Ovary (tissue), 9 donors: Measurements from ENCODE around the gene SLC22A23. TPM values are rescaled to one million over a fixed set of nuclear protein-coding genes. Genes with fewer than 3 reads are reported as not detected.

Experiments
- DNase-seq, 5 donors: peaks; one replicate each; pipeline ENCODE4 v3.0.0-alpha.2; 2019 to 2020
- H3K27ac ChIP-seq, 2 donors: fragments of 200-600 bp; one replicate each; pipeline versions ENCODE4 v1.5.1 to v1.8.0; 2019 to 2022
- H3K27me3 ChIP-seq: fragments of 200-600 bp; one replicate; pipeline ENCODE4 v1.8.0; 2022
- H3K36me3 ChIP-seq: fragments of 200-600 bp; sonication (generic); one replicate; pipeline ENCODE4 v1.5.1; 2019
- H3K4me1 ChIP-seq: one replicate; pipeline ENCODE4 v1.8.1; 2013; ENCODE audit warnings: mild to moderate bottlenecking, moderate library complexity; ENCODE audit not compliant: insufficient read depth
- H3K4me3 ChIP-seq: fragments of 200-600 bp; sonication (generic); one replicate; pipeline ENCODE4 v1.5.1; 2017
- H3K9me3 ChIP-seq, 2 donors: fragments of 200-600 bp in 1 of 2; sonication (generic) in 1 of 2; one replicate each; pipeline versions ENCODE4 v1.5.1 to v1.8.1; 2013 to 2019; ENCODE audit warnings: mild to moderate bottlenecking in 1 of 2, moderate library complexity in 1 of 2
- CTCF ChIP-seq, 3 donors: fragments of 450-650 bp in 2 of 3; fragments of 200-600 bp in 1 of 3; IDR thresholded peaks; one replicate each; pipeline versions ENCODE4 v1.5.1 to v1.8.0; 2016 to 2022; ENCODE audit warnings: antibody characterized with exemption in 3 of 3, mild to moderate bottlenecking in 1 of 3
- EP300 ChIP-seq: sonication (generic); formaldehyde crosslinking; IDR thresholded peaks from one replicate; pipeline ENCODE4 v1.6.1; 2017; ENCODE audit warnings: antibody characterized with exemption
- POLR2A ChIP-seq: fragments of 450-650 bp; IDR thresholded peaks from one replicate; pipeline ENCODE4 v1.6.1; 2017; ENCODE audit warnings: antibody characterized with exemption, mild to moderate bottlenecking, moderate library complexity
- WGBS, 3 donors: extraction: QIAGEN DNeasy Blood & Tissue Kit in 1 of 3; methylation state at CpG; one replicate each; pipeline versions ENCODE4 v1.1.5 to v1.1.7; 2013 to 2017; 5-methylcytosine and 5-hydroxymethylcytosine counted together
- intact Hi-C, 4 donors: fragments of 100-400 bp; cut with DNase I; formaldehyde crosslinking; loops; one replicate each; pipeline versions ENCODE4 v1.11.0 to v1.15.1; 2022 to 2023
- polyA plus RNA-seq, 2 donors: library from polyadenylated mRNA; stranded (reverse); fragments of 200-250 nt in 1 of 2; fragments of 350-450 nt in 1 of 2; fragmentation: Illumina TruSeq in 1 of 2; extraction: RNeasy Lipid Tissue Mini Kit (QIAGEN cat#74804) in 1 of 2; gene quantifications; one replicate each; pipeline ENCODE4 v1.2.3, GENCODE V29; 2013 to 2014
- total RNA-seq, 7 donors: library from RNA; depleted of rRNA in 2 of 7; stranded (reverse); fragments of >200 nt in 2 of 7; fragmentation: NEBNext Ultra II Directional in 3 of 7; extraction: Animal tissue kit (Norgen Biotek cat#: 25700) in 3 of 7; gene quantifications; one replicate each; pipeline versions ENCODE4 v1.1.0 to v1.2.4, GENCODE V29; 2016 to 2023
- donor health status: DM: no; HTN: no; CAD: no; lungs with moderate emphysema.
- donor health status: DM: no; HTN: no; CAD: no.
- donor health status: Bipolar disorder and iron deficiency.
- donor health status: DM: yes; HTN: yes; CAD: no.
- donor health status: DM: no; HTN: no; CAD: no.
- donor health status: DM: yes; HTN: yes; CAD: no.

The SLC22A23 gene
- total and polyA plus RNA-seq, 9 donors: 2.3 to 31.0 (median 5.2) TPM

- Histone ChIP-seq H3K27ac (no peak overlapping the region), H3K36me3 (no peaks in the 10 kb centered on the region), H3K4me1 (no peaks in the 10 kb centered on the region), H3K9me3 (no peaks in the 10 kb centered on the region), H3K4me3 (no peak overlapping the region), H3K27me3 (no peaks in the 10 kb centered on the region)
- TF ChIP-seq CTCF (IDR thresholded peaks at IDR 0.05) (no peak), POLR2A (no peak), EP300 (no peak)
- intact Hi-C loops: no loop called here
- WGBS, 3 donors: 86 to 95% (median 89%) methylated on average over 13 of the region's 13 CpGs
- no peak for DNase-seq
Measured at GRCh38 chr6:3392930-3393835, 63.7 kb downstream of the SLC22A23 start.

GRCh38 chr6:3391902-3392458 is 64.9 kb downstream of the SLC22A23 start:
- 88 to 97% (median 94%) methylated on average over 3 of the region's 3 CpGs for WGBS, 3 donors
- intact Hi-C loops: no loop called here
- Histone ChIP-seq H3K27ac (no peak overlapping the region), H3K4me3 (no peak overlapping the region), H3K4me1 (no peaks in the 10 kb centered on the region), H3K36me3 (no peaks in the 10 kb centered on the region), H3K27me3 (no peaks in the 10 kb centered on the region), H3K9me3 (no peaks in the 10 kb centered on the region)
- DNase-seq: no peak
- TF ChIP-seq POLR2A (no peak), CTCF (IDR thresholded peaks at IDR 0.05) (no peak), EP300 (no peak)

GRCh38 chr6:3390698-3391097 is 66.2 kb downstream of the SLC22A23 start:
- peak in 1 of 5 donors; percentile 50 for DNase-seq
- Histone ChIP-seq H3K4me3 (no peak overlapping the region), H3K9me3 (no peaks in the 10 kb centered on the region), H3K27ac (no peak overlapping the region), H3K4me1 (no peaks in the 10 kb centered on the region), H3K27me3 (no peaks in the 10 kb centered on the region), H3K36me3 (no peaks in the 10 kb centered on the region)
- WGBS, 3 donors: 67 to 85% (median 68%) methylated on average over 5 of the region's 5 CpGs
- TF ChIP-seq EP300 (no peak), POLR2A (no peak), CTCF (IDR thresholded peaks at IDR 0.05) (no peak)
- intact Hi-C loops: no loop called here

- peak in 2 of 5 donors; percentile 45 to 64 for DNase-seq
- no peaks in the 10 kb centered on the region for H3K4me1 ChIP-seq
- no peaks in the 10 kb centered on the region for H3K9me3 ChIP-seq
- TF ChIP-seq CTCF (IDR thresholded peaks at IDR 0.05) (no peak), EP300 (no peak), POLR2A (no peak)
- no peak overlapping the region for H3K4me3 ChIP-seq
- intact Hi-C loops: no loop called here
- no peaks in the 10 kb centered on the region for H3K36me3 ChIP-seq
- no peak overlapping the region for H3K27ac ChIP-seq
- 69 to 87% (median 82%) methylated on average over 15 of the region's 15 CpGs for WGBS, 3 donors
- H3K27me3 ChIP-seq: no peaks in the 10 kb centered on the region
Measured at GRCh38 chr6:3389390-3390167, 67.3 kb downstream of the SLC22A23 start.
